Colon (tissue), 2 donors: ENCODE measurements around the gene EID1.
"Not testable (repeated sequence)": the region's sequence is repeated elsewhere in the genome, so short reads cannot be mapped to it uniquely, and the experiment has no call there.

Experiments used
- FAIRE-seq: peaks from 2 replicates; lab custom pipeline; 2012; peaks lifted over from hg19 to GRCh38; lab: Jason Lieb, UNC
- donor health status: control.
- donor health status: control.

EID1 gene, protein sequence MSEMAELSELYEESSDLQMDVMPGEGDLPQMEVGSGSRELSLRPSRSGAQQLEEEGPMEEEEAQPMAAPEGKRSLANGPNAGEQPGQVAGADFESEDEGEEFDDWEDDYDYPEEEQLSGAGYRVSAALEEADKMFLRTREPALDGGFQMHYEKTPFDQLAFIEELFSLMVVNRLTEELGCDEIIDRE

DNA sequence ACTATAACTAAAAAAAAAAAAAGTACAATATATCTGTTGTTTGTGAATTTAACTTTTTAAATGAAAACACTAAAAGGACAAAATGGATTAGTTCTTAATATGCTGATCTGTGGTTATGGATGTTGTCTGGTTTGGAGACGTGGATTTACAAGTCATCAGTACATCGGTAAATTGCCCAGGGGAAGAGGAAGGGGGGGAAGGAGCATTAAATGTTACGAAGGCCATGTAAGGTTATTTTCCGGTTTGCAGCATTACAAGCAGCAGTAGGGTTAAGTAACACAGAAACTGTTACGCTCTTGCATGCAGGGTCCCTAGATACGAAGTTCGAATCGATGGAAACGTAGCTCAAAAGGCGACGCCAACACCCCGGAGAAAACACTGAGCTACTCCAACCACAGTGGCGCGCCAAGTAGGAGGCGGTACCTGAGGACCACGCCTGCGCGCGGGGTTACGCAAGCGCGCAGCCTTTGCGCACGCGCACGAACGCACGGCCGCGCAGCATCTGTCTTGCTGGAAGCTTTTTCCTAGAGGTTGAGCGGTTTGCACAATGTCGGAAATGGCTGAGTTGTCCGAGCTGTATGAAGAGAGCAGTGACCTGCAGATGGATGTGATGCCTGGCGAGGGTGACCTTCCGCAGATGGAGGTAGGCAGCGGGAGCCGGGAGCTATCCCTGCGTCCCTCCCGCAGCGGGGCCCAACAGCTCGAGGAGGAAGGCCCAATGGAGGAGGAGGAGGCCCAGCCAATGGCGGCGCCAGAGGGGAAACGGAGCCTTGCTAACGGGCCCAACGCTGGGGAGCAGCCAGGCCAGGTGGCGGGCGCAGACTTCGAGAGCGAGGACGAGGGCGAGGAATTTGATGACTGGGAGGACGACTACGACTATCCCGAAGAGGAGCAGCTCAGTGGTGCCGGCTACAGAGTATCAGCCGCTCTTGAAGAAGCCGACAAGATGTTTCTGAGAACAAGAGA lies at the start of gene EID1:
TSS of gene EID1 (plus strand) at position 505 of the 966 bp plus-strand sequence. CDS start at position 548, 43 bp downstream.
- FAIRE-seq, result no peak

DNA sequence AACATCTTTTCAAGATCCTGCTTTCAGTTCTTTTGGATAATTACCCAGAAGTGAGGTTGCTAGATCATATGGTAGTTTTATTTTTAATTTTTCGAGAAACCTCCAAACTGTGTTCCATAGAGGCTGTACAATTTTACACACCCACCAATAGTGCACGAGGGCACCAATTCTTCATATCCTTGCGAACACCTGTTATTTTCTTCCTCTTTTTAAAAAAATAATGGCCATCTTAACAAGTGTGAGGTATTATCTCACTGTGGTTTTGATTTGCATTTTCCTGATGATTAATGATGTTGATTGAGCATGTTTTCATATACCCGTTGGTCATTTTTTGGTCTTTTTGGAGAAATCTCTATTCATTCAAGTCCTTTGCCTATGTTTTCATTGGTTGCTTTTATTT lies 49.5 kb upstream of the EID1 start:
- no peak for FAIRE-seq

DNA sequence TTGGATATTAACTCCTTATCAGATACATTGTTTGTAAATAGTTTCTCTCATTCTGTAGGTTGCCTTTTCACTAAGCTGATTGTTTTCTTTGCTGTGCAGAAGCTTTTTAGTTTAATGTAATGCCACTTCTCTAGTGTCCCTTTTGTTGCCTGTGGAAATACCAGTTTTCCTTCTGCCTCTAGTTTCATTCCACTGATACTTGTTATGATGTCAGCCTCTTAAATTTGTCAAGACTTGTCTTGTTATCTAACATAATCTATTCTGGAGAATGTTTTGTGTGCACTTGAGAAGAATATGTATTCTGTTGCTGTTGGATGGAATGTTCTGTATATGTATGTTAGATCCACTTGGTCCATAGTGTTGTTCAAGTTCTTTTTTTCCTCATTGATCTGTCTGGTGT lies 49.0 kb upstream of the EID1 start:
- no peak for FAIRE-seq

DNA sequence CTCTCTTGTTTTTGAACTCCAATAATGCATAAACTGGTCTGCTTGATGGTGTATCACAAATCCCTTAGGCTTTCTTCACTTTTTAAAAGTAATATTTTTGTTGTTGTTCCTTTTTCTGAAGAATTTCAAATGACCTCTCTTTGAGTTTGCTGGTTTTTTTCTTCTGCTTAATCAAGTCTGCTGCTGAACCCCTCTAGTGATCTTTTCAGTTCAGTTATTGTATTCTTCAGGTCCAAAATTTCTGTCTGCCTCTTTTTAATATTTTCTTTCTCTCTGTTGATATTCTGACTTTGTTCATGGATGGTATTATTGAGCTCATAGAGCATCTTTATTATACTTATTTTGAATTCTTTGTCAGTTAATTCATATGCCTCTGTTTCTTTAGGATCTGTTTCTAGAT lies 45.3 kb upstream of the EID1 start:
- no peak for FAIRE-seq

DNA sequence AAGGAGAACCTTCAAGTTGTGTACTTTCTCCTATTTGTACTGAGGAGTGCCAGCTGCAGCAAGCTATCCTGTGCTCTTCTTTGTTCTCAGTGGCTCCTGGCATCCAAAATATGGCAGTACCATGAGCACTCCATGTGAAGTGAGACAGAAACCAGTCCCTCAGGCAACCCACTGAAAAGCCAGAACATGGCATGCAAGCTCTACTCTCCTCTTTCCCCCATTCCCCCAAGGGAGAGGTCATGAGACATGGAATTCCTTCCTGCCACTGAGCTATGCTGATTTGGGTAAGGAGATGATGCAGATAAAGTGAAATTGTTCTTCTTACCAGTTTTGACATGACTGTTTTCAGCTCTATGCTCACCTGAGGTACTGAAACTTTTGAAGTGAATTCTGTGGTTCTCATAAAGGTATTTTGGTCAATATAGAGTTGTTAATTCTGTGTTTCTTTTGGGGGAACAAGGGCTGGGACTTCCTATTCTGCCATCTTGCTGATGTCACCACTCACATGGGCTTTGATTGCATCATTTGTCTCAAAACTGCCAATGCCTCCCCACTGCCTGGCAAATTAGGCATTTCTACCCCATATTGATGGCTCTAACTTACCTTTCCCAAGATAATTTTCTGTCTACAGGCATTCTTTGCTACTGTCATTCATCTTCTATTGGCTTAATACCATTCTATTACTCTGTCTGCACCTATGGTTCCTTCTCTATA lies 44.3 kb upstream of the EID1 start:
- FAIRE-seq, result no peak

DNA sequence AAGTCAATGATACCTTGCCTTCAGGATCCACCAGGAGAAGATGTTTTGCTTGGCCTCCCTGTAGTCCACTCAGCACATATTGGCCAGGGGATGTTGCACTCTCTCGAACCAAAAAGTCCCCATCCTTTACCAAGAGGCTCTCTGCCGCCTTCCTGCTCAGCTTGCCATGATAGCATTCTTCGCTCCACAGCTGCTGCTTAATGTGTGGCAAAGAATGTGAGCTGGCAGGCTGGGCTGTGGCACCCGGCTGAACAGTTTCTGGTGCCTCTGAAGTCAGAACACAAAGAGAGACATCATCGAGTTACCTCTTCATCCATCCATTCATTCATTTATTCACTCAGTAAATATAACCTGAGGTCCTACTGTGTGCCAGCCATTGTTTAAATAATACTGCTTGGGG lies 43.2 kb upstream of the EID1 start:
- FAIRE-seq, result no peak

DNA sequence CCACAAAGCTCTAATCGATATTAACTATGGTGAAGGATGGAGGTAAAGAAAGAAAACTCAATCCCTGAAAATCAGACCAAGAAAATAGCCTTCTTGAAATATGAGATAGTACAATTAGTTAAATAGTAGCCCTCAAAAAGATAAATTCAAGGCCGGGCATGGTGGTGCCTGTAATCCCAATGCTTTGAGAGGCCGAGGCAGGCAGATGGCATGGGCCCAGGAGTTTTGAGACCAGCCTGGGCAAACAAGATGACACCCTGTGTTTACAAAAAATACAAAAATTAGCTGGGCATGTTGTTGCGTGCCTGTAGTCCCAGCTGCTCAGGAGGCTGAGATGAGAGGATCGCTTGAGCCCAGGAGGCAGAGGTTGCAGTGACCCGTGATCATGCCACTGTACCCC lies 35.4 kb upstream of the EID1 start:
- FAIRE-seq, result no peak

DNA sequence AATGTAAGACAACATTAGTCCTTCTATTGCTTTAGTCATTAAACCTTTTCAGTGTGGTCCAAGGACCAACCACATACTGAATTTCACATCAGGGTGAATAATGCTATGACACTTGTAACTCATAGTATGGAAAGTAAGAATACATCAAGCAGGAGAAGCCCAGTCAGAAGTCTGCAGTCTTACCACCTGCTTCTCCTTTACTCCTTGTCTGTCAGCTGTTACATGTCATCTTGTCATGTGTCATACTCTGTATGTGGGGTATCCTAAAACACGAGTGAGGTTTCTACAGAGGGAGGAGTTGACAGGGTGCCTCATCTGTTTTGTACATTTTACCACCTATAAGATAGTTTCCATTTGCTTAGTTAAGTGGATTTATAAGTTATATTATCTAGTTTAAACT lies 32.8 kb upstream of the EID1 start:
- FAIRE-seq, result no peak

DNA sequence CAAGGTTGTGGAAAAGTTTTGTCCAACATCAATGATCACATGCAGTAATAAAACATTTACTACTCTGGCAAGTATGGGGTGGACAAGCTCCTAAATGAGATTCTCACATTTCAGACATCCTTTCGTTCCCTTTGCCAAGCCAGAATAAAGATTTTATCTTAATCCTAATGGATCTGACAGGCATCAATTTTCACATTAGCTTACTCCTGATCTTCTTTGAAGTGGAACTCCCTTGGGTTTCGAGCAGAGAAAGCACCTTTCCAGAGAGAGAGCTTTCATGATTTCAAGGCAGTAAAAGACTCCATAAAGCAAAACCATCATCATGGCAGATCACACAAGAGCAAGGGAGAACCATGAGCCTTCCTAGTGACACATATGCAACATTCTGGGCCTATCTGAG lies 27.3 kb upstream of the EID1 start:
- FAIRE-seq, result no peak

DNA sequence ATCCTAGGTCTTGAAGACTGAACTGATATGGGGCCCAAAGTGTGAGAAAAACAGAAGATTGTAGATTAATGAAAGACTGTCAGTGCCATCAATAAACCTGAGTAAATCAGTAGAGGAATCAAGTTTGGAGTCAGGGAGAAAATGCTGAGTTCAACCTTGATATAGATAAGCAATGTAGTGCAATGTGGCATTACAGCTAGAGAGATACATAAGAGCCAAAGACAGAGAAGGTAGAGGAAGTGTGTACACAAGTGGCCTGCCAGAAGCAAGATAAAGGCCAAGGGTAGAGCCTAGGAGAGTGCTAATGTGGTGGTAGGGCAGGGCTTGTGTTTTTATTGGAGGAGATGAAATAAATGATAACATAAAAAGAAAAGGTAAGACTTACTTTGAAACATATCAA lies 26.0 kb upstream of the EID1 start:
- no peak for FAIRE-seq

DNA sequence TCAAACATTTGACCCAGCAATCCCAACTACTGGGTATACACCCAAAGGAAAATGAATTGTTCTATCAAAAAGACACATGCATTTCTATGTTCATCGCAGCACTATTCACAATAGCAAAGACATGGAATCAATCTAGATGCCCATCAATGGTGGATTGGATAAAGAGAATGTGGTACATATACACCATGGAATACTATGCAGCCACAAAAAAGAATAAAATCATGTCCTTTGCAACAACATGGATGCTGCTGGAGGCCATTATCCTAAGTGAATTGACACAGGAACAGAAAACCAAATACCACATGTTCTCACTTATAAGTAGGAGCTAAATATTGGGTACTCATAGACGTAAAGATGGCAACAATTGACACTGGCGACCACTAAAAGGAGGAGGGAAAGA lies 23.5 kb upstream of the EID1 start:
- FAIRE-seq, result not testable (repeated sequence)

DNA sequence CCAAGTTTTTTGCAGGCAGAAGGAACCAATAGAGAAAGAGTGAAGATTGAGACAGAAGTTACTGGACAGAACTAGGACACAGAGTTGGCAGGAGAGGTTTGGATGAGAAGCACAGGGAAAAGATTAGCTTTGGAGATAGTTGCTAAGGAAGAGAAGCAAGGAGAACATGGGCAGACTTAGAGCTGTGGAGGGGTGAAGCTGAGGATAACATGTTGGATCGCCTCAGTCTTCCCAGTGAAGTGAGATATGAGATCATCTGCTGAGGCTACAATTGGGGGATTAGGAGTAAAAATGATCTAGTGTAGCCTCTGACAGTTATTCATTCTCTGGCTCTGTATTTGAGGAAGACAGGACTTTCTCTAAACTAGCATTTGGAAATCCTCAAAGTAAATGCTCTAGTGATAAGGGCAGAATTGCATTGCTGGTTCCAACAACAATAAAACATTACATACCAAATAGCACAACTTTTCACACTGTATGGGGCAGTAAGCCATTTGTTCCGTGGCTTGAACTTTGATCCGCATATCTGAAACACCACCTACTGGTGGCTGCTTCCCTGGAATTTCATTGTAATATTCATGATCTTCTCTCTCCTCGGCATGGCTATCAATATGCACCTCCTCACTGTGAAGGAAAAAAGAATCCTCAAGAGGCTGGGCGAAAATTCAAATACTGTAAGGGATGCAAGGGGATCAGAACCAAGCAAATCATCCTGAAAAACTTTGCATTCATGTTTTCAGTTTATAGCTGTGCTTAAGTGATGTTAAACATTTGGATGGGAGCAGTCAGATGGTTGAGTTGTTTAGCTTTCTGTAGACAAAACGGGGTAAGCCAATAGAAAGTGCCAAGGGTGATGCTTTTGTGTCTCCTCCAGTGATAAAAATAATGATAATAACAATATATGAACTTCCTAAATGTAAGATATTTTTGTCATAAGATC lies 22.2 kb upstream of the EID1 start:
- no peak for FAIRE-seq

DNA sequence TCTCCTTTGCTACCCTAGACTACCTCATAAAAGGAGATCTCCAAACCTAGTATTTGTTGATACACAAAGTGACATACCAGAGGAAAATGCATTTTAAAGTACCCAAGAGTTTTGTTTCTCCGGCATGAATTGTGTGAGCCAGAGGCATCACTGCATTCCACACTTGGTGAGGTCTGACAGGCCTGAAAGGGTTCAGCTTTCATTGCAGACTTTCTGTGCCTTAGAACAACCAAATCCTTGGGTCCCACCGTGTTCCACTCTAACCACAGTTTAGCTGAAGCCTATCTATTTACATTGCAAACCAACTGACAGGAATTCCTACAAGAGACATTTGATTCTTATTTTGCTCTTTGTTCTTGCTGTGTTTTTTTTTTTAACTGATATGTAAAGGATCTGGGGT lies 21.0 kb upstream of the EID1 start:
- FAIRE-seq, result no peak

DNA sequence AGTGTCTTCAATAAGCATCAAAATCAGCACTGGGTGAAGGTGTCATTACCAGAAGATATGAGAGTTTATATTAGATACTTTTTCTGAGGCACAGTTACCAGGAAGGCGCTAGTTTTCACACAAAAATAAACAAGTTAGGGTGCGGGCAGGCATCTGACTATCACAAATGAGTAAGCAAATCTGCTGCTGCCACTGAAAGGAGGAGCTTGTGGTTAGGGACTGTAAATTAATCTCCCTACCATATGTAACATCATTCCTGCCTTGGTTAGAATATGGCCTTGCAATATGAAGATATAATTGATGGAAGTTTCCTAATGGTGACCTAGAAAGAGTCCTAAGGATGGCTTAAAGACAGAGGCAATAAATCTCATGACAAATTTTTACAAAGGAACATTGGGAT lies 19.5 kb upstream of the EID1 start:
- no peak for FAIRE-seq

DNA sequence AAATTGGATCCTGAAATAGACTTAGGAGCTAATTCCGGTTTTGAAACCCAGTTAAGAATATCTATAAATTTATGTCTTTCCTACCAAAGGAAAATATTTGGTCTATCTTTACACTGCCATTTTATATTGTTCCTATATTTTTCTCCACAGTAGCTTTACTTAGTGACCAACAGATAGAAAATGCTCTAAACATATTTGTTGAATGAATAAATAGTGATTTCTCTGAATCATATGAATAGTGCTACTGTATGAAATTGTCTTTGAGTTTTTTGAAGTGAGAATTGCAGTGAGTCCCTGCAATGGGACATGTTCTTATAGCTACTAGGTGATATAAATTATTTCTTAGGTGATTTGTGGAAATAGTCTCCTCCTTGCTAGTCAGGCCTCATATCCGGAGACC lies 18.5 kb upstream of the EID1 start:
- FAIRE-seq, result no peak

DNA sequence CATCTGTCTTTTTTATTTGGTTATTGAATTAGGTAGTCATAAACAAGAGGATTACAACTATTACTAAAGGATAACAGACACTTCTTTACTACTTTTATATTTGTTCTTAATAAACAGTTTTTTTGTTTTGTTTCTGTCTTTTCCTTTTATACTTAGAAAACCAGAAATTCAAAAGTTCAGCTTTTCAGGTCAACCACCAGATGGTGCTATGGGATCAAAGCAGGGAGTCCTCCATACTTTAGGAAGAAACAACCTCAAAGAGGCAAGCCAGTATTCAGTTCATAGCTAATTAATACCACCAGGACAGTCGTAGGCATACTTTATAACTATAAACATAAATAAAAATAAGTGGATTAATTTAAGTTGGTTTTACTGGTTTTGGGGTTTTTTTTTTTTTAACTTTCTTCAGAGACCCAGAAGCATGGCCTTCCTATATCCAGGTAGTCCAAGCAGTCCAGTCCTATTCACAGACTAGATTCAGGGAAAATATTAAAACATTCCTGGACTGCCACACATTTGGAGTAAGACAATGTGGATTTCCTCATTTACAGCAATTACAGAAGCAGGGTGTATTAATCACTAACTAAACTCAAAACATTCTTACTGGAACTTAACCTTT lies 16.0 kb upstream of the EID1 start:
- FAIRE-seq, result peak; percentile 76

DNA sequence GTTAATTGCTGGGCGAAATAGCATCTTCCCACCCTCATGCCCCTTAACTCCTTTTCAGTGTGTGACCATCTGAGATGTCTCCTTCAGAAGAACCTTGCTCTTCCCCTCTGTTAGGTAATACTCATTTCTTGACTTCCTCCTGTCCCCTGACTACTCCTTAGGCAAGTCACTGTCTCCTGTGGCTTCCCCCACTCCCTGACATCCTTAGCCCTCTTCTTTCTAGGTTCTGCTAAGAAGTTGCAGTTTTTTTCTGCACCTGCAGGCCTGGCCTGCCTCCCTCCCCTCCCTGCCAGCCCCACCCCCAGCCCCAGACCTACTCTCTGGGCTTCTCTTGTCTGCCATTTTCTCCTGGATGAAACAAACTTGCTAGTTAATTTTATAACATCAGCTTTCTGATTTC lies 15.2 kb upstream of the EID1 start:
- no peak for FAIRE-seq

DNA sequence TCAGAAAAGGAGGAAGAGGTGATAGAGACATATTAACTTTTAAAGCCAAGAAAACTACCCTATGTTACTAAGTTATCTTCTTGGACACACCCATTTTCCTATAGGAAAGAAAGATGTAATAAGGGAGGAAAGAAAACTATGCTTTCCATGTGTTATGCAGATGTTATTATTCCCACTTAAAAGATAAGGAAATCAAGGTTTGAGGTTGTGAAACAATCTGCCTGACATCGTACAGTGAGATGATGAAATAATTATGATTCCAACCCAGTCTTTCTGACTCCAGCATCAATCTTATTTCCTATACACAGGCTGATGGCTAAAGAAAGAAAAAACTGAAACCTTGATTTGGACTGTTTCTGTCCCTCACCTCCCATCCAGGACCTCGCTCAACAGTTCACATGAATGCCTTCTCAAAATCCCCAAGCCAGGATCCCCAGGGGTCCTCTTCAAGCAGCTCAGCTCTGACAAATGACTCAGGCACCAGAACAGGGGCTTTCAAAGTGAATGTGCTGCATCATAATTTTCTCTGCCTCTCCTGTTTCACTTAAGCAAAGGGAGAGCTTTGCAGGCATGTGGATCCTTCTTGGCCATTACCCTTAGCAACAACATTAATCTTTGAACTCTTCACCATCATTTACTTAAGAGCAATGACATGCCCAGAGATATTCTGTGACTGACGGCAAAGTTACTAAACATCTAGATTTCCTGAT lies 12.4 kb upstream of the EID1 start:
- FAIRE-seq, result no peak

DNA sequence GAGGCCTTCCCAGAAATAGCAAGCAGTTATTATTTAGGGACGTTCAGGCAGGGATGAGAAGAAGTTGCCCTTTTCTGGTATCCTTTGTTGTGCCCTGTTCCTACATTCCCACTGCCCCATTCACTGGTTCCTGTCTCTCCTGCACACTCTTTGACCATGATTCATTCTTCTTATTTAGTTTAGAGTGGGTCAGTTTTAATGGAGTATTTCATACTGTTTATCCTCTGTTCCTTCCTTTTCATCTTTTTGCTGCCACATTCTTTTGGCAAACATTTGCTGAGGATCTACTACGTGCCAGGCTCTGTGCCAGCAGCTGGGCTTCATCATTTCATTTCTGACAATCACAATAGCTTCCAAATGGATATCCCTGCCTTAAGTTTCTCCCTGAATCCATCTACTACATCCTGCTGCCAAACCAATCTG lies 11.8 kb upstream of the EID1 start:
- FAIRE-seq, result no peak

DNA sequence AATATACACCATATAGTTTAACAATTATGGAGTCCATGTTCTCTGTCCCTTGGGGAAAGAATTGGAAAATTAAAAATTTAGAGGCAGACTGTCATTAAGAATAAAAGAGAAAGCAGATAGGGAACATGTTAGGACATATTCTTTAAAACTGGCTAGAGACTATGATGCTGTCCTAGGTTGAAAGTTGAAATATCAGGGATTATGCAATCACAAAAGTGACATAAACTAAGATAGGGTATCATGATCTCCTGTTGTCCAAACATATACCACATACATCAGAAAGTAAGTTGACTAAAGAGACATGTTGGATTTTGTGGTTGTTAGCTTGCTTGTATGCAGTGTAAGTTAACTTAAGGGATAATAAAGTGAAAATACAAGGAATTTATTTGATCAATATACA lies 9.9 kb upstream of the EID1 start:
- no peak for FAIRE-seq

DNA sequence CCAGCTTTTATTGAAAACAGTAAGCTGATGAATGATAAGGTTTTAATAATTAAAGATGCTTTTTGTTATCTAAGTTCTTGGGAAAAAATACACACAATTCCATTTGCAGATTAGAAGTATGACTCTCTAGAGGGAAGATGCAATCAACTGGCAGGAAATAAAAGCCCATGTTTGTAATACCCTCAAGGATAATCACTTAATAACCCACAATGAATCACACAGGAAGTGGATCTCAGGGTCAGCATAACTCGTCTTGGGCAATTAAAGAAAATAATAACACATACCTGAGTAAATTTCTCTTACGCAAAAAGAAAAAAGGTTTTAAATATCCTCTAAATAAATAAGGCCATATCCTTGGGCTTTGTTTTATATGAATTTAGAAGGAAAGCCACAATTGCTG lies 9.4 kb upstream of the EID1 start:
- no peak for FAIRE-seq
